Neural cell (in vitro differentiated cells): ENCODE data around the gene SMR3B. TPM values are rescaled to one million over a fixed set of nuclear protein-coding genes. Genes with fewer than 3 reads are reported as not detected.

Experiments used
- H2AFZ ChIP-seq: fragments of 200-600, 300-800 bp; sonication (generic), shearing (Covaris generic); 2 replicates; pipeline ENCODE4 v1.6.0; 2014; ENCODE audit warnings: low read depth, mild to moderate bottlenecking, antibody characterized with exemption, low read length, moderate library complexity
- H3F3A ChIP-seq: fragments of 200-600 bp; shearing (Covaris generic); 2 replicates; pipeline ENCODE4 v1.6.1; 2016; ENCODE audit warnings: mild to moderate bottlenecking, moderate library complexity, mixed read lengths, antibody characterized with exemption, low read length; ENCODE audit not compliant: insufficient read depth, poor library complexity, severe bottlenecking
- H3K27ac ChIP-seq: fragments of 200-600, 300-800 bp; sonication (generic), shearing (Covaris generic); 2 replicates; pipeline ENCODE4 v1.5.1; 2014; ENCODE audit warnings: mild to moderate bottlenecking, low read length, moderate library complexity
- H3K27me3 ChIP-seq: fragments of 300-800, 200-600 bp; sonication (generic), shearing (Covaris generic); 2 replicates; pipeline ENCODE4 v1.6.0; 2014; ENCODE audit warnings: mild to moderate bottlenecking, low read depth, low read length, moderate library complexity; ENCODE audit not compliant: insufficient read depth
- H3K36me3 ChIP-seq: fragments of 300-800, 200-600 bp; sonication (generic), shearing (Covaris generic); 2 replicates; pipeline ENCODE4 v1.5.1; 2014; ENCODE audit warnings: mild to moderate bottlenecking, antibody characterized with exemption, low read length, moderate library complexity; ENCODE audit not compliant: insufficient read depth
- H3K4me2 ChIP-seq: fragments of 300-800, 200-600 bp; sonication (generic), shearing (Covaris generic); 2 replicates; pipeline ENCODE4 v1.6.0; 2014; ENCODE audit warnings: mild to moderate bottlenecking, low read length
- H3K4me3 ChIP-seq: fragments of 300-800, 200-600 bp; sonication (generic), shearing (Covaris generic); 2 replicates; pipeline ENCODE4 v1.5.1; 2014; ENCODE audit warnings: mild to moderate bottlenecking, low read length, moderate library complexity
- H3K79me2 ChIP-seq: fragments of 200-600 bp; shearing (Covaris generic); replicated peaks from 2 replicates; pipeline ENCODE4 v1.6.0; 2014; ENCODE audit warnings: mild to moderate bottlenecking, low read length, moderate library complexity; ENCODE audit not compliant: insufficient read depth
- H3K9ac ChIP-seq: fragments of 300-800, 200-600 bp; sonication (generic), shearing (Covaris generic); 2 replicates; pipeline ENCODE4 v1.6.1; 2016; ENCODE audit warnings: mild to moderate bottlenecking, low read length, mixed read lengths
- H3K9me2 ChIP-seq: fragments of 200-600 bp; shearing (Covaris generic); 2 replicates; pipeline ENCODE4 v1.6.1; 2016; ENCODE audit warnings: mild to moderate bottlenecking, low read length, mixed read lengths; ENCODE audit not compliant: insufficient read depth
- H3K9me3 ChIP-seq: fragments of 200-600, 300-800 bp; sonication (generic), shearing (Covaris generic); 2 replicates; pipeline ENCODE4 v1.6.1; 2016; ENCODE audit warnings: mild to moderate bottlenecking, mixed run types, low read length, moderate library complexity, mixed read lengths
- H4K20me1 ChIP-seq: fragments of 200-600 bp; shearing (Covaris generic); 2 replicates; pipeline ENCODE4 v1.6.1; 2016; ENCODE audit warnings: mild to moderate bottlenecking, mixed run types; ENCODE audit not compliant: insufficient read depth
- CTCF ChIP-seq: fragments of 450-650 bp; IDR thresholded peaks from 2 replicates; pipeline ENCODE4 v1.5.1; 2014; ENCODE audit warnings: antibody characterized with exemption, mild to moderate bottlenecking, moderate library complexity; ENCODE audit not compliant: poor library complexity, severe bottlenecking
- EP300 ChIP-seq: fragments of 450-650 bp; conservative IDR thresholded peaks from 2 replicates; pipeline ENCODE4 v1.6.1; 2014; ENCODE audit warnings: antibody characterized with exemption, mild to moderate bottlenecking, moderate library complexity; ENCODE audit not compliant: poor library complexity, severe bottlenecking
- EZH2 ChIP-seq: fragments of 200-600, 300-800 bp; shearing (Covaris generic), sonication (generic); IDR thresholded peaks from 2 replicates; pipeline ENCODE4 v1.6.1; 2014; ENCODE audit warnings: antibody characterized with exemption, low read length, borderline replicate concordance, mild to moderate bottlenecking; ENCODE audit not compliant: insufficient read depth, poor library complexity, severe bottlenecking
- MXI1 ChIP-seq: fragments of 450-650 bp; conservative IDR thresholded peaks from 2 replicates; pipeline ENCODE4 v1.6.1; 2014; ENCODE audit warnings: antibody characterized with exemption, mild to moderate bottlenecking; ENCODE audit not compliant: poor library complexity, severe bottlenecking
- POLR2AphosphoS5 ChIP-seq: IDR thresholded peaks from 2 replicates; pipeline ENCODE4 v1.6.1; 2012
- RAD21 ChIP-seq: fragments of 450-650 bp; conservative IDR thresholded peaks from 2 replicates; pipeline ENCODE4 v1.6.1; 2014; ENCODE audit warnings: antibody characterized with exemption, mild to moderate bottlenecking, moderate library complexity
- REST ChIP-seq: IDR thresholded peaks from 2 replicates; pipeline ENCODE4 v1.6.1; 2012; ENCODE audit warnings: borderline replicate concordance
- SMC3 ChIP-seq: fragments of 450-650 bp; conservative IDR thresholded peaks from 2 replicates; pipeline ENCODE4 v1.6.1; 2014; ENCODE audit warnings: antibody characterized with exemption, mild to moderate bottlenecking, moderate library complexity; ENCODE audit not compliant: poor library complexity
- TAF1 ChIP-seq: IDR thresholded peaks from 2 replicates; pipeline ENCODE4 v1.6.1; 2012; ENCODE audit warnings: low read depth
- polyA plus RNA-seq: library from polyadenylated mRNA; depleted of rRNA; stranded (reverse); fragments of >200 nt; gene quantifications from 2 replicates; pipeline ENCODE4 v1.2.3, GENCODE V29; 2014

The SMR3B gene
- polyA plus RNA-seq, 1 donor from 2014 or later, result not detected

- no peak overlapping the region for H3K4me3 ChIP-seq
- no peaks in the 10 kb centered on the region for H3F3A ChIP-seq
- no peaks in the 10 kb centered on the region for H3K79me2 ChIP-seq
- H2AFZ ChIP-seq, result no peak overlapping the region
- no peak for TF ChIP-seq POLR2AphosphoS5
- no peak for TF ChIP-seq EZH2
- no peak for TF ChIP-seq MXI1
- H4K20me1 ChIP-seq, result no peaks in the 10 kb centered on the region
- H3K36me3 ChIP-seq, result no peaks in the 10 kb centered on the region
- H3K27ac ChIP-seq, result no peak overlapping the region
- no peak overlapping the region for H3K4me2 ChIP-seq
- no peak overlapping the region for H3K9ac ChIP-seq
- H3K27me3 ChIP-seq, result no peaks in the 10 kb centered on the region
- H3K9me2 ChIP-seq, result no peaks in the 10 kb centered on the region
- no peaks in the 10 kb centered on the region for H3K9me3 ChIP-seq
Observed at GRCh38 chr4:70405765-70406164, 22.8 kb downstream of the SMR3B start.

GRCh38 chr4:70425306-70425705 lies 42.4 kb downstream of the SMR3B start:
- Histone ChIP-seq H3K9me2 (no peaks in the 10 kb centered on the region), H3K9ac (no peak overlapping the region), H3K9me3 (no peaks in the 10 kb centered on the region), H2AFZ (no peak overlapping the region), H3K27ac (no peak overlapping the region), H3K27me3 (no peaks in the 10 kb centered on the region), H3K4me3 (no peak overlapping the region), H4K20me1 (no peaks in the 10 kb centered on the region), H3F3A (no peaks in the 10 kb centered on the region), H3K4me2 (no peak overlapping the region), H3K79me2 (no peaks in the 10 kb centered on the region), H3K36me3 (no peaks in the 10 kb centered on the region)
- TF ChIP-seq RAD21, result no peak
- no peak for TF ChIP-seq EZH2
- no peak for TF ChIP-seq EP300
- TF ChIP-seq REST, result no peak
- TF ChIP-seq POLR2AphosphoS5, result no peak
- TF ChIP-seq SMC3, result no peak
- TF ChIP-seq TAF1, result no peak
- no peak for TF ChIP-seq MXI1
- no peak for TF ChIP-seq CTCF

GRCh38 chr4:70426789-70427188 lies 43.9 kb downstream of the SMR3B start:
- H3K27me3 ChIP-seq, result no peaks in the 10 kb centered on the region
- H3K79me2 ChIP-seq, result no peaks in the 10 kb centered on the region
- H3K4me2 ChIP-seq, result no peak overlapping the region
- no peaks in the 10 kb centered on the region for H3F3A ChIP-seq
- TF ChIP-seq SMC3 (no peak), REST (no peak), EP300 (no peak), TAF1 (no peak), POLR2AphosphoS5 (no peak), EZH2 (no peak), MXI1 (no peak), CTCF (no peak), RAD21 (no peak)
- H3K9ac ChIP-seq, result no peak overlapping the region
- H3K9me3 ChIP-seq, result no peaks in the 10 kb centered on the region
- no peaks in the 10 kb centered on the region for H3K9me2 ChIP-seq
- H3K36me3 ChIP-seq, result no peaks in the 10 kb centered on the region
- H3K27ac ChIP-seq, result no peak overlapping the region
- H4K20me1 ChIP-seq, result no peaks in the 10 kb centered on the region
- no peak overlapping the region for H2AFZ ChIP-seq
- H3K4me3 ChIP-seq, result no peak overlapping the region
